Common myeloid progenitor, CD34-positive (primary cell): Measurements from ENCODE around the gene SDHC.
"Not testable (repeated sequence)": the region's sequence is repeated elsewhere in the genome, so short reads cannot be mapped to it uniquely, and the experiment has no call there.

ENCODE experiments used
- CTCF ChIA-PET: fragments of 350-600 bp; sonication (Branson Sonifier 250); formaldehyde crosslinking; loops from one replicate; lab custom pipeline; 2021; ENCODE audit warnings: antibody characterized with exemption; lab: Charles Lee
- POLR2A ChIA-PET: fragments of 350-600 bp; sonication (Branson Sonifier 250); formaldehyde crosslinking; loops from one replicate; lab custom pipeline; 2021; ENCODE audit warnings: antibody characterized with exemption; lab: Charles Lee
- DNase-seq, 3 donors: peaks; one replicate each; pipeline versions ENCODE4 v3.0.0 to v3.0.0-alpha.2; 2013
- H3K27ac ChIP-seq, 2 experiments: 1 replicate in 1 of 2; 2 replicates in 1 of 2; pipeline ENCODE4 v1.7.0; 2013; ENCODE audit warnings: inconsistent platforms in 2 of 2, low read length in 2 of 2, mild to moderate bottlenecking in 2 of 2, low read depth in 1 of 2, moderate library complexity in 1 of 2; ENCODE audit not compliant: severe bottlenecking in 2 of 2, insufficient read depth in 1 of 2, poor library complexity in 1 of 2
- H3K27me3 ChIP-seq, 5 experiments: replicated peaks in 2 of 5; 1 replicate in 3 of 5; 2 replicates in 2 of 5; pipeline versions ENCODE4 v1.6.1 to v1.7.0; 2013; ENCODE audit warnings: low read length in 4 of 5, mild to moderate bottlenecking in 2 of 5, moderate library complexity in 2 of 5, inconsistent platforms in 1 of 5; ENCODE audit not compliant: insufficient read depth in 5 of 5, control insufficient read depth in 4 of 5
- H3K36me3 ChIP-seq, 4 experiments: 1 replicate in 2 of 4; 2 replicates in 2 of 4; pipeline versions ENCODE4 v1.6.1 to v1.7.0; 2013; ENCODE audit warnings: low read length in 3 of 4, control low read depth in 1 of 4, mild to moderate bottlenecking in 1 of 4; ENCODE audit not compliant: control insufficient read depth in 4 of 4, insufficient read depth in 4 of 4
- H3K4me1 ChIP-seq, 4 experiments: 1 replicate in 3 of 4; 2 replicates in 1 of 4; pipeline versions ENCODE4 v1.6.1 to v1.7.1; 2013; ENCODE audit warnings: low read length in 3 of 4, mild to moderate bottlenecking in 3 of 4, control low read depth in 1 of 4, inconsistent platforms in 1 of 4, moderate library complexity in 1 of 4; ENCODE audit not compliant: control insufficient read depth in 4 of 4, insufficient read depth in 4 of 4; ENCODE audit errors: control extremely low read depth in 1 of 4
- H3K4me3 ChIP-seq, 7 experiments: 1 replicate in 4 of 7; 2 replicates in 3 of 7; pipeline versions ENCODE4 v1.5.1 to v1.7.0; 2013; ENCODE audit warnings: mild to moderate bottlenecking in 7 of 7, low read length in 6 of 7, moderate library complexity in 6 of 7, inconsistent platforms in 2 of 7, low read depth in 2 of 7, control low read depth in 1 of 7; ENCODE audit not compliant: insufficient read depth in 4 of 7, control insufficient read depth in 1 of 7; ENCODE audit errors: extremely low read depth in 1 of 7
- H3K9me3 ChIP-seq, 5 experiments: 1 replicate in 4 of 5; 2 replicates in 1 of 5; pipeline versions ENCODE4 v1.6.1 to v1.7.1; 2013; ENCODE audit warnings: low read length in 4 of 5, mild to moderate bottlenecking in 2 of 5, inconsistent platforms in 1 of 5, low read depth in 1 of 5, moderate library complexity in 1 of 5; ENCODE audit not compliant: control insufficient read depth in 4 of 5, insufficient read depth in 2 of 5; ENCODE audit errors: control extremely low read depth in 1 of 5
- WGBS: methylation state at CpG from one replicate; pipeline ENCODE4 v1.1.5; 2013; ENCODE audit not compliant: insufficient coverage; 5-methylcytosine and 5-hydroxymethylcytosine counted together

Gene SDHC

GRCh38 chr1:161408429-161409052 is 94.4 kb downstream of the SDHC start:
- CTCF ChIA-PET: interaction anchor here (1.0 kb wide), 1 partner anchor 12 kb away, joined by 3 read pairs; no protein-coding TSS in a partner anchor
- Histone ChIP-seq H3K9me3 (peaks cover 0 to 7% (median 1%) of the 10 kb centered on the region in 5 experiments), H3K4me1 (no peaks in the 10 kb centered on the region), H3K4me3 (no peak overlapping the region), H3K27ac (no peak overlapping the region), H3K27me3 (peaks cover 0 to 8% (median 0%) of the 10 kb centered on the region in 5 experiments), H3K36me3 (no peaks in the 10 kb centered on the region)
- WGBS: 100% methylated on average over 3 of the region's 3 CpGs
- DNase-seq: no peak
- POLR2A ChIA-PET: no interaction called here

- WGBS: 88% methylated on average over 12 of the region's 13 CpGs
- H3K36me3 ChIP-seq, H3K9me3 ChIP-seq, H3K4me3 ChIP-seq, H3K27ac ChIP-seq, H3K27me3 ChIP-seq, H3K4me1 ChIP-seq, POLR2A ChIA-PET, DNase-seq: not testable (repeated sequence)
- CTCF ChIA-PET: interaction anchor here (0.7 to 1.3 kb wide), 3 partner anchors 10 to 1333 kb away, joined by 3 to 4 read pairs (median 3); no protein-coding TSS in a partner anchor
Measured at GRCh38 chr1:161409848-161410635, 95.9 kb downstream of the SDHC start.

- CTCF ChIA-PET: interaction anchor here (0.7 to 1.3 kb wide), 3 partner anchors 10 to 1334 kb away, joined by 3 to 4 read pairs (median 3); no protein-coding TSS in a partner anchor
- POLR2A ChIA-PET: not testable (repeated sequence)
- WGBS: 90% methylated on average over 4 of the region's 4 CpGs
Measured at GRCh38 chr1:161410636-161410970, 96.4 kb downstream of the SDHC start.

More at GRCh38 chr1:161410636-161410970, 96.4 kb downstream of the SDHC start:
- not testable (repeated sequence) for H3K4me1 ChIP-seq, H3K36me3 ChIP-seq, H3K27me3 ChIP-seq, H3K9me3 ChIP-seq, H3K4me3 ChIP-seq, H3K27ac ChIP-seq
- peak in 1 of 3 donors; percentile 24 for DNase-seq
